NCI-H2227 treated with DMSO at 0.1 percent for 48 hours (cell line): ENCODE results near the gene DPM1.
A peak's percentile ranks its signal among the peaks of the same experiment; 100 is the strongest.

Experiments
- DNase-seq: peaks from one replicate; lab custom pipeline; 2025; lab: John Stamatoyannopoulos, UW

The DPM1 gene

GRCh38 chr20:50957798-50958614 is at the start of gene DPM1:
TSS of gene DPM1 (minus strand) at chr20:50958532. CDS start at chr20:50958523, 9 bp downstream.
- peak; percentile 46 for DNase-seq

- no peak for DNase-seq
These were observed 46.9 kb upstream of the DPM1 start for GRCh38 chr20:51005214-51005613.

GRCh38 chr20:51004781-51005180 is 46.4 kb upstream of the DPM1 start:
- no peak for DNase-seq

GRCh38 chr20:51004305-51004727 is 46.0 kb upstream of the DPM1 start:
- no peak for DNase-seq

GRCh38 chr20:51003753-51004152 is 45.4 kb upstream of the DPM1 start:
- DNase-seq: no peak

- no peak for DNase-seq
These were observed 44.3 kb upstream of the DPM1 start for GRCh38 chr20:51002633-51003032.

- DNase-seq: no peak
These were observed 43.3 kb upstream of the DPM1 start for GRCh38 chr20:51001430-51002265.

GRCh38 chr20:50999355-50999754 is 41.0 kb upstream of the DPM1 start:
- DNase-seq: no peak

- peak; percentile 19 for DNase-seq
These were observed 38.9 kb upstream of the DPM1 start for GRCh38 chr20:50996901-50997865.

GRCh38 chr20:50995506-50995905 is 37.2 kb upstream of the DPM1 start:
- DNase-seq: no peak

GRCh38 chr20:50993876-50994275 is 35.5 kb upstream of the DPM1 start:
- no peak for DNase-seq

- DNase-seq: no peak
These were observed 34.6 kb upstream of the DPM1 start for GRCh38 chr20:50992733-50993457.

GRCh38 chr20:50992336-50992732 is 34.0 kb upstream of the DPM1 start:
- no peak for DNase-seq

GRCh38 chr20:50991076-50991475 is 32.7 kb upstream of the DPM1 start:
- DNase-seq: no peak

- peak; percentile 85 for DNase-seq
These were observed 29.3 kb upstream of the DPM1 start for GRCh38 chr20:50987493-50988210.

GRCh38 chr20:50983321-50983720 is 25.0 kb upstream of the DPM1 start:
- DNase-seq: no peak

- no peak for DNase-seq
These were observed 24.0 kb upstream of the DPM1 start for GRCh38 chr20:50982363-50982762.

GRCh38 chr20:50981714-50982048 is 23.3 kb upstream of the DPM1 start:
- DNase-seq: no peak

GRCh38 chr20:50980851-50981713 is 22.8 kb upstream of the DPM1 start:
- peak; percentile 23 for DNase-seq
